ENCODE data around the gene ARSG.

The ARSG gene

GRCh38 chr17:68449021-68449739 lies 157.9 kb downstream of the ARSG start:
- no peak for TF ChIP-seq CTCF (IDR thresholded peaks at IDR 0.05; ENCODE audit: low read depth, low read length, missing control alignments)
- DNase-seq (ENCODE audit: low read depth): no peak

GRCh38 chr17:68450391-68450790 lies 159.1 kb downstream of the ARSG start:
- DNase-seq (ENCODE audit: low read depth): no peak
- TF ChIP-seq CTCF (IDR thresholded peaks at IDR 0.05; ENCODE audit: low read depth, low read length, missing control alignments): no peak
- H3K4me3 ChIP-seq (ENCODE audit: low read depth, low read length): no peak overlapping the region

More at GRCh38 chr17:68449021-68449739, 157.9 kb downstream of the ARSG start:
- no peak overlapping the region for H3K4me3 ChIP-seq (ENCODE audit: low read depth, low read length)

GRCh38 chr17:68450801-68451200 lies 159.5 kb downstream of the ARSG start:
- no peak for DNase-seq (ENCODE audit: low read depth)
- no peak for TF ChIP-seq CTCF (IDR thresholded peaks at IDR 0.05; ENCODE audit: low read depth, low read length, missing control alignments)

GRCh38 chr17:68451670-68452354 lies 160.5 kb downstream of the ARSG start:
- DNase-seq (ENCODE audit: low read depth): no peak
- H3K4me3 ChIP-seq (ENCODE audit: low read depth, low read length): no peak overlapping the region

More at GRCh38 chr17:68450801-68451200, 159.5 kb downstream of the ARSG start:
- H3K4me3 ChIP-seq (ENCODE audit: low read depth, low read length): no peak overlapping the region

GRCh38 chr17:68452724-68453290 lies 161.5 kb downstream of the ARSG start:
- H3K4me3 ChIP-seq (ENCODE audit: low read depth, low read length): no peak overlapping the region
- no peak for TF ChIP-seq CTCF (IDR thresholded peaks at IDR 0.05; ENCODE audit: low read depth, low read length, missing control alignments)
- DNase-seq (ENCODE audit: low read depth): no peak

More at GRCh38 chr17:68451670-68452354, 160.5 kb downstream of the ARSG start:
- TF ChIP-seq CTCF (IDR thresholded peaks at IDR 0.05; ENCODE audit: low read depth, low read length, missing control alignments): no peak

- no peak for TF ChIP-seq CTCF (IDR thresholded peaks at IDR 0.05; ENCODE audit: low read depth, low read length, missing control alignments)
- no peak for DNase-seq (ENCODE audit: low read depth)
- no peak overlapping the region for H3K4me3 ChIP-seq (ENCODE audit: low read depth, low read length)
These were observed 162.8 kb downstream of the ARSG start for GRCh38 chr17:68453991-68454665.

All from GM12864 (cell line).